Measurements from ENCODE around the gene CAMK1D.
"Not testable (repeated sequence)": the region's sequence is repeated elsewhere in the genome, so short reads cannot be mapped to it uniquely, and the experiment has no call there.

GRCh38 chr10:12865515-12865914, 516.2 kb downstream of the CAMK1D start:
- not testable (repeated sequence) for TF ChIP-seq CTCF, POLR2A (IDR thresholded peaks at IDR 0.05)

Measured in heart left ventricle (tissue), 13 donors.